A673 (cell line): ENCODE results near the gene C19orf73.

Source experiments
- EZH2 ChIP-seq: fragments of 200-600 bp; sonication (generic); IDR thresholded peaks from 2 replicates; pipeline ENCODE4 v1.6.1; 2017; ENCODE audit warnings: borderline replicate concordance, low read depth, mild to moderate bottlenecking, mixed read lengths, antibody characterized with exemption, low read length; ENCODE audit not compliant: poor library complexity, severe bottlenecking
- TF ChIP-seq, protein P1 (sequence below): fragments of 300-800, 200-600 bp; sonication (generic); conservative IDR thresholded peaks from 2 replicates; pipeline ENCODE4 v1.5.1; 2017; ENCODE audit warnings: low read depth, mild to moderate bottlenecking, antibody characterized with exemption, low read length, moderate library complexity, mixed read lengths

DNA sequence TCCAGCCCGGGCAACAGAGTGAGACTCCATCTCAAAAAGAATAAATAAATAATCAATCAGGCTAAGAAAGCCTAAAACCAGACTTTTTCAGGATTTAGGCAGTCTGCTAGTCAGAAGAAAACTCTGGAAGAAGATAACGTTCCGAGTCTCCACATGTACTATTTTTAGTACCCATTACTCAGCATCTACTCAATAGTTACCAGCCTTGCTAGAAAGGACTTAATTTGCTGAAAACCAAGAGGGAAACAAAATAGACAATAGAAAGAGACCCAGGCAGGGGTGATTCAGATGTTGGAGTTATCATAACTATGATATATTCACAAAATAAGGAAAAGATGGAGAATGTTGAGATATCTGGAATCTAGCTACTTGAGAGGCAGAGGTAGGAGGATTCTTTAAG, 8.4 kb downstream of the C19orf73 start:
- TF ChIP-seq, protein P1, sequence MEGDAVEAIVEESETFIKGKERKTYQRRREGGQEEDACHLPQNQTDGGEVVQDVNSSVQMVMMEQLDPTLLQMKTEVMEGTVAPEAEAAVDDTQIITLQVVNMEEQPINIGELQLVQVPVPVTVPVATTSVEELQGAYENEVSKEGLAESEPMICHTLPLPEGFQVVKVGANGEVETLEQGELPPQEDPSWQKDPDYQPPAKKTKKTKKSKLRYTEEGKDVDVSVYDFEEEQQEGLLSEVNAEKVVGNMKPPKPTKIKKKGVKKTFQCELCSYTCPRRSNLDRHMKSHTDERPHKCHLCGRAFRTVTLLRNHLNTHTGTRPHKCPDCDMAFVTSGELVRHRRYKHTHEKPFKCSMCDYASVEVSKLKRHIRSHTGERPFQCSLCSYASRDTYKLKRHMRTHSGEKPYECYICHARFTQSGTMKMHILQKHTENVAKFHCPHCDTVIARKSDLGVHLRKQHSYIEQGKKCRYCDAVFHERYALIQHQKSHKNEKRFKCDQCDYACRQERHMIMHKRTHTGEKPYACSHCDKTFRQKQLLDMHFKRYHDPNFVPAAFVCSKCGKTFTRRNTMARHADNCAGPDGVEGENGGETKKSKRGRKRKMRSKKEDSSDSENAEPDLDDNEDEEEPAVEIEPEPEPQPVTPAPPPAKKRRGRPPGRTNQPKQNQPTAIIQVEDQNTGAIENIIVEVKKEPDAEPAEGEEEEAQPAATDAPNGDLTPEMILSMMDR = no peak
- TF ChIP-seq EZH2 = no peak
